Colon (tissue), 2 donors: ENCODE measurements around the gene MRPS12.
"Not testable (repeated sequence)": the region's sequence is repeated elsewhere in the genome, so short reads cannot be mapped to it uniquely, and the experiment has no call there.

ENCODE experiments used
- FAIRE-seq: peaks from 2 replicates; lab custom pipeline; 2012; peaks lifted over from hg19 to GRCh38; lab: Jason Lieb, UNC
- donor health status: control.
- donor health status: control.

MRPS12 gene

DNA sequence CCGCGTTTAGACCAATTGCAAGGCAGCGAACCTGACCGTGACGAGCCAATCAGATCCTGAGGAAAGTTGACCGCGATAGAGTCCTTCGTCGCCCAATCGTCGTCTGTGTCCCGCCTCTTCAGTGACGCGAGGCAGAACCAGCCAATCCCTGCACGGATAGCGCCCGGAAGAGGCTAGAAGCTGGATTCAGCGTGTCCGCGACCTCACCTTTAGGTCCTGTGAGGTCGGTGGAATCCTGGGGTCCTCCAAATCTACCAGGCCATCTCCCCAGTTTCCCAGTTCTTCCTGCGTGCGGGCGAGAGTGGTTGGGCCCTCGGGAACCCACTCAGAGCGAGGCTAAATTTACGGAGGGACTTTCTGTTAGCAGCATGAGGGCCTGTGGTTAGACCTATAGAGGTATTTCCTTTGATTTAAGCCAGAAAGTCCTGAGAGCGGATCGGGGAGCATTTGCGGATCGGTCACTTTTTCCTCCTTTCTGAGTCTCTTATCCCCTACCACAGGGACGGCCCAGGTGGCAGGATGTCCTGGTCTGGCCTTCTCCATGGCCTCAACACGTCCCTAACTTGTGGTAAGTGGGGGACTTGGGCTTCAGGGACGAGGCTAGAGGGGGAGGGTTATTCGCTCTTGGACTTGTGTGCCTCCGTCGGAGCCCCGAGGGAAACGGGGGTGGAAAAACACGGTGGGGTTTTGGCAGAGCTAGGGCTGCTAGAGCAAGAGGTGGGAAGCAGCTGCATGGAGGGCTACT, at the start of gene MRPS12:
MRPS12 (plus strand) TSS at position 169 of the 745 bp plus-strand sequence; CDS start at position 520, 351 bp downstream.
- FAIRE-seq = peak; percentile 18

DNA sequence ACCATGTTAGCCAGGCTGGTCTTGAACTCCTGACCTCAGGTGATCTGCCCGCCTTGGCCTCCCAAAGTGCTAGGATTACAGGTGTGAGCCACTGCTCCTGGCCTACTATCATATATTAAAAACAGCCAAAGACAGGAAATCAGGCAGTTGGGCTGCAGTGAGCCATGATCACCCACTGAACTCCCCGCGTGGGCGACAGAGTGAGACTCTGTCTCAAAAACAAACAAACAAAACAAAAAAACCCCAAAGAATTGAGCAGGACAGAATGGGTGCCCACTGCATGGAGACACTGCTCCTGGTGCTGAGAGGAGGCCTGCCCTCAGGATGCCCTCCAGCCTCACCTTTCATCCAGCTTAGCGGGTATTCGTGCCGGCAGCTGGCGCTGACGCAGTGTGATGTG, 47.5 kb upstream of the MRPS12 start:
- no peak for FAIRE-seq

DNA sequence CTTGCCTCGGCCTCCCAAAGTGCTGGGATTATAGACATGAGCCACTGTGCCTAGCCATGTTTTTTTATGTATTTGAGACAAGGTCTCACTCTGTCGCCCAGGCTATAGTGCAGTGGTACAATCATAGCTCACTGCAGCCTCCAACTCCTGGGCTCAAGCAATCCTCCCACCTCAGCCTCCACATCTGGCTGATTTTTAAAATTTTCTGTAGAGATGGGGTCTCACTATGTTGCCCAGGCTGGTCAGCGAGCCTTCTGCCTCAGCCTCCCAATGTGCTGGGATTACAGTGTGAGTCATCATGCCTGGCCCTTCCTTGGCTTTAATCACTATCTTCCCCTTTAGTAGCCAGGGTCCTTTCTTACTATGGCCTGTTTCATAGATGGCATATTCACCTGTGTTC, 46.1 kb upstream of the MRPS12 start:
- FAIRE-seq = not testable (repeated sequence)

GRCh38 chr19:38888876-38889275, 41.9 kb upstream of the MRPS12 start:
- FAIRE-seq = no peak

DNA sequence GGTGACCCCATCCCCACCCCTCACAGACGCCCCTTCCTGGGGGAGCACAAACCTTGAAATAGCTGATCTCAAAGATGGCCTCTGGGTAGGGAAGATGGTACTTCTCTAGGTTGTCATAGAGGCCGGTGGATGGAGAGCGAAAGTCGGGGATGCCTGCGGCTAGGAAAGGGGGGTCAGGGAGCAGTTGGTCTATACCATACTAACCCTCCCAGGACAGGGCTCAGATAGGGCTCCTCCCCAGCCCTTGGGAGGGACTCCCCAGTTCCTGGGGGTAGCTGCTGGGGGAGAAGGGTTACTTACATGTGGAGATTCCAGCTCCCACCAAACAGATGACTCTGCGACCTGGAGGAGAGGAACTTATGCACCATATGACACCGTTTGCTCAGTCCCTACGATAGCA, 40.9 kb upstream of the MRPS12 start:
- no peak for FAIRE-seq

DNA sequence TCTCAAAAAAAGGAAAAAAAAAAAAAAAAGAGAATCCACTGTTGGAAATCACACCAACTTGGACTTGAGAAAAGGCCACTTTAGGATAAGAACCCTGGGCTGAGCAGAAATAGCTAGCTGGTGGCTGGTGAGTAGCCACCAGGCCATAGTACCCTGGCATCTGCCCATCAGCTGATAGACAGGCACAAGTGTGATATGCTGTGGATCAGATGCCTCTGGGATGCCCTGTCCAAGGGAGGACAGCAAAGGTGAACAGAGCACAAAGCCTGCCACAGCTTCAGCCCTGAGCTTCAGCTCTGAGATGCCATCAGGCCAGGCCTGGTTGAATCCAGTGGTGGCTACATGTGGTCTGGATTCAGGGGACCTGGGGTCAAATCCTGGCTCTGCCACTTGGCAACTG, 40.1 kb upstream of the MRPS12 start:
- no peak for FAIRE-seq

DNA sequence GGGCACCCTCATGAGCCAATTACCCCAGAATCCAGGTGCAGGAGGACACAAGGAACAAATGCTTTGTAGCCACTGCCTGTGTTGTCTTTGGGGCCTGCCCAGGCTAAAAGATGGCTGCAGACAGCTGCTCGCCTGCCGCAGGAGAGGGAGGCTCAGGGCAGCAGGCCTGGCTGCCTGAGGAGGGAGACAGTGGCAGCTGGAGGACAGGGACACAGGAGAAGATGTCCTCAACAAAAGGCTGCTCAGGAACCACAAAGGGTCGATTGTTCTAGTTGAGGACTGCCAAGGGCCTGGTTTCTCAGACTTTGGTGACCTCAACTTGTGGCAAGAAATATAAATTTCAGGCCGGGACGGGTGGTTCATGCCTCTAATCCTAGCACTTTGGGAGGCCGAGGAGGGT, 39.0 kb upstream of the MRPS12 start:
- no peak for FAIRE-seq

DNA sequence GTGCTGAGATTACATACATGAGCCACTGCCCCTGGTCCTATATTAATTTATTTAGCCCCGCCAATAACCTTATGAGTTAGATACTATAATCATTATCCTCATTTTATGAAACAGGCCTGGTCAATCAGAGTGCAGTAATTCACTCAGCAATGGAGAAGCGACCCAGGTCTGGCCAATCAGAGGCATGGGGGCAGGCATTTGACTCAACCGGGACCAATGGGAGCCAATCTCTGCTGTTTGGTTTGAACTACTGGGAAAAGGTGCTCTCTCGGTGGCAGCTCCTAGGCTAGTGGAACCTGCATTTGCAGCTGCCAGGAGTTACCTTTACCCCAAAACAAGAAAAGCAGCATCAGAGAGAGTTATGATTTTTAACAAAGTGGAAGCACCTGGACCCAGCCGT, 37.9 kb upstream of the MRPS12 start:
- no peak for FAIRE-seq

DNA sequence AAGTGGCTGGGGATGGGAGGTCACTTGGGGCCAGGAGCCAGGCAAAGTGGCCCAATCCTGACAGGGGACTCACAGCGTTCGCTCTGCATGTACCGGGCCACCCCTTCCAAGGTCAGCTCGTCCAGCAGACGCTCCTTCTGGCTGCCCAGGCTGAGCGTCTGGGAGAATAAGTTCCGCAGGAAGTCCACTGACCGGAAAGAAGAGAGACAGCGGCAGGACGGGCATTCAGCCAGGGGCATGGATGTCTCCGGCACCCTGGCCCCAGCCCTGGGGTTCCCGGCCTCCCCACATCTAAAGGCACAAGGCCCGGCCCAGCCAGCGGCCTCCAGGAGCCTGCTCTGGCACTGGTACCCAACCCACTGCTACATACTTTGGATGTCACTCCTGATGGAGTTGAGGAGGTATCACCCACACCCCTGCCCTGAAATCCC, 37.4 kb upstream of the MRPS12 start:
- no peak for FAIRE-seq

GRCh38 chr19:38894968-38895367, 35.8 kb upstream of the MRPS12 start:
- FAIRE-seq = no peak

- no peak for FAIRE-seq
These were observed 31.8 kb upstream of the MRPS12 start for GRCh38 chr19:38898788-38899446.

DNA sequence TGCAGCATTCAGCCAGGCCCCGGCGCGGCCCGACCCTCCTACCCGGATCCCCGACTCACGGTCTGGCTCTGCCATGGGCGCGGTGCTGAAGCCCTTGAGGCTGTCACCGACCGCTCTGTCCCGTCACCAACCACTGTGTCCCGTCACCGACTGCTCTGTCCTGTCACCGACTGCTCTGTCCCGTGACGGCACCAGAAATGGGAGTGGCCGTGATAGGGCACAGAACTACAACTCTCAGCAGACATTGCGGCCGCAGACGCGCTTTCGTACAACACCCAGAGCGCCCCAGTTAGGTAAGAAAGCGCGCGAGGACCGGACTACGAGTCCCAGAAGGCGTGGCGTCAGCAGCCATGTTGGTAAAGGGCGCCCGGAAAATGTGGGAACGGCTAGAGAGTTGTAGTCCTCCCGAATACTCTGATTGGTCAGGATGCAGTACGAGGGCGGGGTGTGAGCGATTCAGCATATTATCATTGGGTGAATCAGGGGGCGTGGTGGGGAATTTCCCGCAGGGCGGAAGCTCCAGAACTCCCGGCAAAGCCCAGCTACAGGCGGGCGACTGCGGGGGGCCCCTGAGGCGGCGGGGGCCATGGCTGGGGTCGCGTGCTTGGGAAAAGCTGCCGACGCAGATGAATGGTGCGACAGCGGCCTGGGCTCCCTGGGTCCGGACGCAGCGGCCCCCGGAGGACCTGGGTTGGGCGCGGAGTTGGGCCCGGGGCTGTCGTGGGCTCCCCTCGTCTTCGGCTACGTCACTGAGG, 31.1 kb upstream of the MRPS12 start, which contains the start of the genes NFKBIB and SIRT2:
NFKBIB (plus strand) TSS at position 523 of the 755 bp plus-strand sequence; CDS start at position 587, 64 bp downstream.
SIRT2 (minus strand) TSS at position 172 of the 755 bp plus-strand sequence; CDS start at position 75, 97 bp downstream.
- FAIRE-seq = peak; percentile 86

DNA sequence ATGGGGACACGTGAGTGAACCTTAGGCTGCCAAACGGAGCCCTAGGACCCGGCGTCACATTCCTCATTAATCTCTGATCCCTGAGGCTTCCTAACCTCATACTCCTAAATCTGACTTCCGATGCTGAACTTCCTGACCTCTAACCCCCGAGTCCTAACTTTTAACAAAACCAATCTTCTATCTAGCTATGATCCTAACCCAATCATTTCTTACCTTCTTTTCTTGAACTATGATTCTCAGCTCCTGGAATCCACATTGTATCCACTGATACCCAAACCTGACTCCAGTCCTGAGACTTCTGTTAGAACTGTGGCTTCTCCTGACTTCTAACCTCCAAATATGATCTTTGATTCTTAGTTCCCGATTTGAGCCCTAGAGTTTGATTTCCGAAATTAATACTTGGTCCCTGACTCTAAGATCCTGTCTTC, 30.5 kb upstream of the MRPS12 start:
- no peak for FAIRE-seq

DNA sequence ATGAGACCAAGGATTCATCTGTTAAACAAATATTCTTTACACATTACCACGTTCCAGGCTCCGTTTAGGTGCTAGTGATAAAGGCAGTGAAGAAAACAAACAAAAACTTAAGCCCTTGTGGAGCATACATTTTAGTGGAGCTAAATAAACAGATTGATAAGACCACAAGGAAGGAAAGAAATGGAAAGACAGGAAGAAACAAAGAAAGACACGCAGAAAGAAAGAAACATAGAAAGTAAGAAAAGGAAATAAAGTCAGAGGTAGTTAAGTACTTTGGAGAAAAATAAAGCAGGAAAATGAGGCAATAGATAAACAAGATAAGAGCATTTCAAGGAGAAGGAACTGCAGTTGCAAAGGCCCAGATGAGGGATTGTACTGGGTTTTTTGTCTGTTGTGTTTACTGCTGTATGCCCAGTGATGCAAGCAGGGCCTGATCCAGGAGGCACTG, 30.0 kb upstream of the MRPS12 start:
- FAIRE-seq = no peak

- FAIRE-seq = no peak
These were observed 29.1 kb upstream of the MRPS12 start for GRCh38 chr19:38901683-38902082.

DNA sequence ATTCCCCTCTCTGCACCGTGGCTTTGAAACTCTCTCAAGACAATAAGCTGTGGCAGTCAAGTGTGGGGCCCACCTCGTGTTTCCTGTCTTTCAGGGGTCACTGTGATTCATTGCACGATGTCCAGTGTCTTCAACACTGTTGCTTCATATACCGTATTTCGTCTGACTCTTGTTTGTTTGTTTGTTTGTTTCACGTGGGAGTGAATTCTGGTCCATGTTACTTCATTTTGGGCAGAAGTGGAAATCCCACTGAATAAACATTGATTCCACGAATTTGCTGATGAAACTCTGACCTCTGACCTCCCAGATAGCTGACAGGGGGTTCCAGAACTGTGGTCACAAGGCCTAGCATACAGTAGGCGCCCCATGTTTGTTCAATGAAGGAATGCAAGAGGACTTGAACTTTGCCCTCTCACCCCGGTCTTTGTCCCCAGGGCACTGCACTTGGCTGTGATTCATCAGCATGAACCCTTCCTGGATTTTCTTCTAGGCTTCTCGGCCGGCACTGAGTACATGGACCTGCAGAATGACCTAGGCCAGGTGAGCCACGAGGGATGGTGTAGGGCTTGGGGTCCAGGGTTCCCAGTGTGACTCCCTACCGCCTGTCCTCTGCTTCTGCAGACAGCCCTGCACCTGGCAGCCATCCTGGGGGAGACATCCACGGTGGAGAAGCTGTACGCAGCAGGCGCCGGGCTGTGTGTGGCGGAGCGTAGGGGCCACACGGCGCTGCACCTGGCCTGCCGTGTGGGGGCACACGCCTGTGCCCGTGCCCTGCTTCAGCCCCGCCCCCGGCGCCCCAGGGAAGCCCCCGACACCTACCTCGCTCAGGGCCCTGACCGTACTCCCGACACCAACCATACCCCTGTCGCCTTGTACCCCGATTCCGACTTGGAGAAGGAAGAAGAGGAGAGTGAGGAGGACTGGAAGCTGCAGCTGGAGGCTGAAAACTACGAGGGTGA, 25.9 kb upstream of the MRPS12 start:
- FAIRE-seq = no peak

DNA sequence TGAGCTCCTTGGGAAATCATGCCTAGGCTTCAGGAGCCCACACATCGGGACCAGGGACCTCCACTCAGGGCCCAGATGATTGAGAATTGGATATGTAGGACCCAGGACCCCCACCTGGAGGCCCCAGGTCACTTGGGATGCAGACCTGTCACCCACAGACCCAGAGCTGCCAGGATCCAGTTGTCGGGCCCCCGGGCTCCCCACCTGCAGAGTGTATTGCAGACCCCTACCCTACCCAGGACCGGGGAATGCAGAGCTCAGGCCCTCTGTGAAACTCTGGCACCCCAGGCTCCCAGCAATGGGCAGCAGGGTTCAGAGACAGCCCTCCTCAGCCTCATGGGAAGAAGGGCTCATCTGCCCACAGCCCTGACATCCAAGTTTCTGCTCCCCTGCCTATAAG, 25.1 kb upstream of the MRPS12 start:
- FAIRE-seq = no peak

DNA sequence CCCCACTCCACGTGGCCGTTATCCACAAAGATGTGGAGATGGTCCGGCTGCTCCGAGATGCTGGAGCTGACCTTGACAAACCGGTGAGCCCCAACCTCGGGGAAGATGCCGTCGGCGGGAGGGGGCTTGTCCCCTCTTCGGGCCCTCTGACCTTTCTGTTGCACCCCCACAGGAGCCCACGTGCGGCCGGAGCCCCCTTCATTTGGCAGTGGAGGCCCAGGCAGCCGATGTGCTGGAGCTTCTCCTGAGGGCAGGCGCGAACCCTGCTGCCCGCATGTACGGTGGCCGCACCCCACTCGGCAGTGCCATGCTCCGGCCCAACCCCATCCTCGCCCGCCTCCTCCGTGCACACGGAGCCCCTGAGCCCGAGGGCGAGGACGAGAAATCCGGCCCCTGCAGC, 23.5 kb upstream of the MRPS12 start:
- FAIRE-seq = no peak

DNA sequence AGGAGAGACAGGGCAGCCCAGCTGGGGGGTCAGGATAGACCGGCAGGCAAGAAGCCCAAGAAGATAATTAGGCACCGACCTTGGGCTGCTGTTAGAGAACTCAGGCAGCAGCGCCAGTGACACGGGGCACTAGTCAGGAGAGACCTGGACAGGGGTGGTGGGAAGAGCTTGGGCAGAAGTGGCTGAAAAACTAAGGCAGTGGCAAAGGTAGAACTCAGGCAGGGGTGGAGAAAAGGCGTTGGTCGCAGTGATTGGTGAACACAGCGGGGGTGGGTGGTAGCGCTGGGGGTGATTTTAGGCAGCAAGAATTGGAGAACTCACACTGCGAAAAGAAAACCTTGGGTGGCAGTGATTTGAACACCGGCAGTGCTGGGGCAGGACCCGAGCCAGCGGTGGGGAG, 23.1 kb upstream of the MRPS12 start:
- no peak for FAIRE-seq

- no peak for FAIRE-seq
These were observed 21.8 kb upstream of the MRPS12 start for GRCh38 chr19:38908911-38909310.

DNA sequence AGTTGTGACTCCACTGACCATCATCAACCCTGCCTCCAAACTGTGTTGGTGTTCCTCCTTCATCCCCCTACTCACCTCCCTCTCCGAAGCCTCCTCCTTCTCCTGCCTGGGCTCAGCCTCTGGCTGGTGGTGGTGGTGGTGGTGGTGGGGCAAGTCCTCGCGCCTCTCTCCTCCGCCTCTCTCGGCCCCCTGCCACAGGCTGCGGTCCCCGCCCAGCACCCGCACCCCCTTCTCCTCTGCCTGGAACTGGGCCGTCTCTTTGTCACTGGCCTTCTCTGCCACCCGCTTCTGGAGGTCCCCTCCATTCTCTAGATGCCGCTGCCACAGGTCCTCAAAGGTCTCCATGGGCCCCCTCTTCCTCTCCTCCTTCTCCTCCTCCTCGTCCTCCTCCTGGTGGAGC, 20.3 kb upstream of the MRPS12 start:
- no peak for FAIRE-seq
